IMR-90 (cell line): ENCODE measurements around the gene RAB33B. TPM values are rescaled to one million over a fixed set of nuclear protein-coding genes. Genes with fewer than 3 reads are reported as not detected.
"Not testable (repeated sequence)": the region's sequence is repeated elsewhere in the genome, so short reads cannot be mapped to it uniquely, and the experiment has no call there.

ENCODE experiments used
- ATAC-seq: fragments of 200-7000 bp; cut with Tn5 transposase; 2 replicates; pipeline ENCODE4 v1.9.1; 2020; ENCODE audit warnings: low read depth, mild to moderate bottlenecking, moderate library complexity
- BruUV-seq: library from RNA; stranded (reverse); fragments of 400-500 nt; replicated peaks from 2 replicates; lab custom pipeline; 2021; lab: Mats Ljungman, UMichigan
- CTCF ChIA-PET: fragments of 300-600 bp; formaldehyde crosslinking; extraction: SDS; loops from one replicate; lab custom pipeline; 2021; ENCODE audit warnings: antibody characterized with exemption; lab: Yijun Ruan, JAX
- POLR2A ChIA-PET: fragments of 300-600 bp; sonication (Branson Sonifier 250); formaldehyde crosslinking; loops from one replicate; lab custom pipeline; 2022; ENCODE audit warnings: antibody characterized with exemption; ENCODE audit not compliant: unreplicated experiment; lab: Charles Lee
- DNase-seq: peaks from one replicate; pipeline ENCODE4 v3.0.0; 2013
- H2AFZ ChIP-seq: replicated peaks from 2 replicates; pipeline ENCODE3; 2013; ENCODE audit warnings: low read length, mild to moderate bottlenecking; ENCODE audit not compliant: poor library complexity
- H2AK5ac ChIP-seq: 2 replicates; pipeline ENCODE4 v1.6.1; 2013; ENCODE audit warnings: low read depth, low read length, inconsistent platforms
- H2AK9ac ChIP-seq: replicated peaks from 2 replicates; pipeline ENCODE3; 2013; ENCODE audit warnings: mild to moderate bottlenecking, low read depth, low read length, moderate library complexity; ENCODE audit not compliant: poor library complexity
- H2BK120ac ChIP-seq: 2 replicates; pipeline ENCODE4 v1.6.1; 2013; ENCODE audit warnings: low read depth, low read length, inconsistent platforms
- H2BK15ac ChIP-seq: 3 replicates; pipeline ENCODE4 v1.6.1; 2013; ENCODE audit warnings: low read depth, low read length, inconsistent platforms
- H2BK20ac ChIP-seq: 2 replicates; pipeline ENCODE4 v1.6.1; 2013; ENCODE audit warnings: low read depth, mild to moderate bottlenecking, inconsistent platforms, low read length, moderate library complexity
- H2BK5ac ChIP-seq: 2 replicates; pipeline ENCODE4 v1.6.1; 2013; ENCODE audit warnings: mild to moderate bottlenecking, low read depth, low read length, inconsistent platforms; ENCODE audit not compliant: poor library complexity, severe bottlenecking
- H3K14ac ChIP-seq: replicated peaks from 2 replicates; pipeline ENCODE4 v1.6.1; 2013; ENCODE audit warnings: low read depth, low read length, inconsistent platforms
- H3K18ac ChIP-seq: 2 replicates; pipeline ENCODE4 v1.6.1; 2013; ENCODE audit warnings: low read depth, low read length, control low read depth
- H3K23ac ChIP-seq: 2 replicates; pipeline ENCODE4 v1.6.1; 2013; ENCODE audit warnings: low read depth, low read length, inconsistent platforms
- H3K27ac ChIP-seq: 2 replicates; pipeline ENCODE4 v1.5.1; 2013; ENCODE audit warnings: mild to moderate bottlenecking, control low read depth, low read length; ENCODE audit not compliant: insufficient read depth
- H3K27me3 ChIP-seq: 2 replicates; pipeline ENCODE4 v1.6.1; 2013; ENCODE audit warnings: low read length; ENCODE audit not compliant: control insufficient read depth, insufficient read depth
- H3K36me3 ChIP-seq: 2 replicates; pipeline ENCODE4 v1.6.1; 2013; ENCODE audit warnings: low read length, mixed read lengths; ENCODE audit not compliant: control insufficient read depth, insufficient read depth
- H3K4ac ChIP-seq: 2 replicates; pipeline ENCODE4 v1.6.1; 2013; ENCODE audit warnings: low read depth, low read length, inconsistent platforms
- H3K4me1 ChIP-seq: 2 replicates; pipeline ENCODE4 v1.6.1; 2013; ENCODE audit warnings: low read length, mixed read lengths; ENCODE audit not compliant: control insufficient read depth, insufficient read depth
- H3K4me2 ChIP-seq: 2 replicates; pipeline ENCODE4 v1.6.1; 2013; ENCODE audit warnings: low read depth, mild to moderate bottlenecking, control low read depth, low read length, moderate library complexity
- H3K4me3 ChIP-seq: 2 replicates; pipeline ENCODE4 v1.5.1; 2013; ENCODE audit warnings: low read depth, mild to moderate bottlenecking, control low read depth, low read length, moderate library complexity; ENCODE audit not compliant: insufficient read depth
- H3K56ac ChIP-seq: 2 replicates; pipeline ENCODE4 v1.6.1; 2013; ENCODE audit warnings: low read length, inconsistent platforms; ENCODE audit not compliant: insufficient read depth; ENCODE audit errors: extremely low read depth
- H3K79me1 ChIP-seq, 2 experiments: 2 replicates each; pipeline ENCODE4 v1.6.1; 2013; ENCODE audit warnings: low read length in 2 of 2, inconsistent platforms in 1 of 2, low read depth in 1 of 2
- H3K9ac ChIP-seq: 2 replicates; pipeline ENCODE4 v1.6.1; 2013; ENCODE audit warnings: low read depth, low read length, control low read depth
- H3K9me1 ChIP-seq: 2 replicates; pipeline ENCODE4 v1.6.1; 2013; ENCODE audit warnings: low read length, inconsistent platforms; ENCODE audit not compliant: insufficient read depth
- H3K9me3 ChIP-seq: 2 replicates; pipeline ENCODE4 v1.6.1; 2013; ENCODE audit warnings: low read length; ENCODE audit not compliant: control insufficient read depth, insufficient read depth
- H4K20me1 ChIP-seq: 2 replicates; pipeline ENCODE4 v1.6.1; 2013; ENCODE audit warnings: low read length, inconsistent platforms; ENCODE audit not compliant: insufficient read depth
- H4K5ac ChIP-seq: 2 replicates; pipeline ENCODE4 v1.6.1; 2013; ENCODE audit warnings: mild to moderate bottlenecking, low read depth, low read length, control low read depth
- H4K8ac ChIP-seq, 2 experiments: 2 replicates each; pipeline ENCODE4 v1.6.1; 2013; ENCODE audit warnings: low read depth in 2 of 2, low read length in 2 of 2, control low read depth in 1 of 2, inconsistent platforms in 1 of 2
- H4K91ac ChIP-seq: 2 replicates; pipeline ENCODE4 v1.6.1; 2013; ENCODE audit warnings: low read depth, low read length, inconsistent platforms; ENCODE audit not compliant: insufficient read depth
- dilution Hi-C: fragments of 300-500 bp; cut with HindIII; formaldehyde crosslinking; loops from one replicate; pipeline ENCODE4 v1.14.3; 2018; ENCODE audit warnings: low sequenced_read_pairs; ENCODE audit not compliant: unreplicated experiment
- in situ Hi-C: fragments of 300-500 bp; cut with MboI; formaldehyde crosslinking; loops from 3 replicates; pipeline ENCODE4 v1.14.3; 2019; ENCODE audit warnings: low sequenced_read_pairs, inconsistent platforms, mixed read lengths
- intact Hi-C: fragments of 100-400 bp; cut with micrococcal nuclease; formaldehyde crosslinking; loops from 2 replicates; pipeline ENCODE4 v1.10.0; 2022
- polyA plus RNA-seq, 3 experiments: library from polyadenylated mRNA; depleted of rRNA; stranded (reverse); fragments of >200 nt; gene quantifications; 2 replicates each; pipeline ENCODE4 v1.2.3, GENCODE V29; 2012; ENCODE audit warnings: low replicate concordance in 1 of 3
- total RNA-seq: library from RNA; depleted of rRNA; stranded (reverse); fragments of >200 nt; gene quantifications from 2 replicates; pipeline ENCODE4 v1.2.3, GENCODE V29; 2012

Gene RAB33B
- total and polyA plus RNA-seq, 2 of the 4 experiments (the other 2 are of a cell fraction), result 3.7 to 7.3 TPM

DNA sequence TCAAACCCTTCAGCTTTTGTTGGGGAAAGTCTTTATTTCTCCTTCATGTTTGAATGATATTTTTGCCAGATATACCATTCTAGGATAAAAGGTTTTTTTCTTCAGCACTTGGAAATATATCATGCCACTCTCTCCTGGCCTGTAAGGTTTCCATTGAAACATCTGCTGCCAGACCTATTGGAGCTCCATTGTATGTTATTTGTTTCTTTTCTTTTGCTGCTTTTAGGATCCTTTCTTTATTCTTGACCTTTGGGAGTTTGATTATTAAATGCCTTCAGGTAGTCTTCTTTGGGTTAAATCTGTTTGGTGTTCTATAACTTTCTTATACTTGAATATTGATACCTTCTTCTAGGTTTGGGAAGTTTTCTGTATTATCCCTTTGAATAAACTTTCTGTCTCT is 14.8 kb downstream of the RAB33B start:
- H3K9me3 ChIP-seq, H3K4ac ChIP-seq, in situ Hi-C loops, H3K9me1 ChIP-seq, H4K8ac ChIP-seq, H2AK5ac ChIP-seq, ATAC-seq, H3K23ac ChIP-seq, H3K18ac ChIP-seq, H2AK9ac ChIP-seq, H2BK5ac ChIP-seq, H2BK120ac ChIP-seq, H3K4me2 ChIP-seq, intact Hi-C loops, H3K14ac ChIP-seq, H2BK15ac ChIP-seq, H3K27ac ChIP-seq, dilution Hi-C loops, POLR2A ChIA-PET, H3K4me1 ChIP-seq, H3K56ac ChIP-seq, H3K27me3 ChIP-seq, DNase-seq, H3K36me3 ChIP-seq, CTCF ChIA-PET, BruUV-seq, H4K91ac ChIP-seq, H2BK20ac ChIP-seq, H4K5ac ChIP-seq, H3K4me3 ChIP-seq, H3K9ac ChIP-seq, H2AFZ ChIP-seq: not testable (repeated sequence)
- peaks cover 22 to 42% of the 10 kb centered on the region in 2 experiments for H3K79me1 ChIP-seq
- H4K20me1 ChIP-seq, result peaks cover 21% of the 10 kb centered on the region; the same call in 1 of the 2 replicates
